Measurements from ENCODE around the gene PTPN1.
"Not testable (repeated sequence)": the region's sequence is repeated elsewhere in the genome, so short reads cannot be mapped to it uniquely, and the experiment has no call there.

PTPN1 gene

GRCh38 chr20:50620459-50620858, 110.3 kb downstream of the PTPN1 start:
- H3K9ac ChIP-seq (ENCODE audit: low read depth in 1 of 2, low read length in 2 of 2); H3K36me3 ChIP-seq (ENCODE audit: control insufficient read depth in 2 of 2, insufficient read depth in 2 of 2, low read length in 2 of 2); H3K27ac ChIP-seq (ENCODE audit: low read depth in 2 of 2, low read length in 2 of 2); H3K4me1 ChIP-seq (ENCODE audit: control insufficient read depth in 2 of 2, insufficient read depth in 2 of 2, low read length in 2 of 2); H3K4me3 ChIP-seq (ENCODE audit: low read length in 2 of 2); H3K27me3 ChIP-seq (ENCODE audit: control insufficient read depth in 2 of 2, insufficient read depth in 2 of 2, low read length in 2 of 2); H3K9me3 ChIP-seq (ENCODE audit: control insufficient read depth in 2 of 2, low read length in 2 of 2): not testable (repeated sequence)

GRCh38 chr20:50621068-50621665, 111.0 kb downstream of the PTPN1 start:
- Histone ChIP-seq H3K4me1 (ENCODE audit: control insufficient read depth in 2 of 2, insufficient read depth in 2 of 2, low read length in 2 of 2) (no peaks in the 10 kb centered on the region), H3K9ac (ENCODE audit: low read depth in 1 of 2, low read length in 2 of 2) (no peak overlapping the region), H3K36me3 (ENCODE audit: control insufficient read depth in 2 of 2, insufficient read depth in 2 of 2, low read length in 2 of 2) (no peaks in the 10 kb centered on the region), H3K27me3 (ENCODE audit: control insufficient read depth in 2 of 2, insufficient read depth in 2 of 2, low read length in 2 of 2) (no peaks in the 10 kb centered on the region), H3K9me3 (ENCODE audit: control insufficient read depth in 2 of 2, low read length in 2 of 2) (peaks cover 0 to 4% of the 10 kb centered on the region in 2 donors), H3K27ac (ENCODE audit: low read depth in 2 of 2, low read length in 2 of 2) (no peak overlapping the region), H3K4me3 (ENCODE audit: low read length in 2 of 2) (no peak overlapping the region)

GRCh38 chr20:50624351-50625016, 114.3 kb downstream of the PTPN1 start:
- Histone ChIP-seq H3K36me3 (ENCODE audit: control insufficient read depth in 2 of 2, insufficient read depth in 2 of 2, low read length in 2 of 2) (no peaks in the 10 kb centered on the region), H3K4me3 (ENCODE audit: low read length in 2 of 2) (no peak overlapping the region), H3K9me3 (ENCODE audit: control insufficient read depth in 2 of 2, low read length in 2 of 2) (peaks cover 0 to 4% of the 10 kb centered on the region in 2 donors), H3K4me1 (ENCODE audit: control insufficient read depth in 2 of 2, insufficient read depth in 2 of 2, low read length in 2 of 2) (no peaks in the 10 kb centered on the region), H3K27me3 (ENCODE audit: control insufficient read depth in 2 of 2, insufficient read depth in 2 of 2, low read length in 2 of 2) (no peaks in the 10 kb centered on the region), H3K9ac (ENCODE audit: low read depth in 1 of 2, low read length in 2 of 2) (no peak overlapping the region), H3K27ac (ENCODE audit: low read depth in 2 of 2, low read length in 2 of 2) (no peak overlapping the region)

GRCh38 chr20:50625986-50626677, 115.9 kb downstream of the PTPN1 start:
- Histone ChIP-seq H3K27ac (ENCODE audit: low read depth in 2 of 2, low read length in 2 of 2) (no peak overlapping the region), H3K36me3 (ENCODE audit: control insufficient read depth in 2 of 2, insufficient read depth in 2 of 2, low read length in 2 of 2) (no peaks in the 10 kb centered on the region), H3K4me3 (ENCODE audit: low read length in 2 of 2) (no peak overlapping the region), H3K27me3 (ENCODE audit: control insufficient read depth in 2 of 2, insufficient read depth in 2 of 2, low read length in 2 of 2) (no peaks in the 10 kb centered on the region), H3K4me1 (ENCODE audit: control insufficient read depth in 2 of 2, insufficient read depth in 2 of 2, low read length in 2 of 2) (no peaks in the 10 kb centered on the region), H3K9me3 (ENCODE audit: control insufficient read depth in 2 of 2, low read length in 2 of 2) (peaks cover 0 to 2% of the 10 kb centered on the region in 2 donors), H3K9ac (ENCODE audit: low read depth in 1 of 2, low read length in 2 of 2) (no peak overlapping the region)

GRCh38 chr20:50627747-50628146, 117.6 kb downstream of the PTPN1 start:
- Histone ChIP-seq H3K9ac (ENCODE audit: low read depth in 1 of 2, low read length in 2 of 2) (no peak overlapping the region), H3K36me3 (ENCODE audit: control insufficient read depth in 2 of 2, insufficient read depth in 2 of 2, low read length in 2 of 2) (no peaks in the 10 kb centered on the region), H3K4me3 (ENCODE audit: low read length in 2 of 2) (no peak overlapping the region), H3K4me1 (ENCODE audit: control insufficient read depth in 2 of 2, insufficient read depth in 2 of 2, low read length in 2 of 2) (no peaks in the 10 kb centered on the region), H3K9me3 (ENCODE audit: control insufficient read depth in 2 of 2, low read length in 2 of 2) (no peaks in the 10 kb centered on the region), H3K27ac (ENCODE audit: low read depth in 2 of 2, low read length in 2 of 2) (no peak overlapping the region), H3K27me3 (ENCODE audit: control insufficient read depth in 2 of 2, insufficient read depth in 2 of 2, low read length in 2 of 2) (no peaks in the 10 kb centered on the region)

- H3K9ac ChIP-seq (ENCODE audit: low read depth in 1 of 2, low read length in 2 of 2) = no peak overlapping the region
Observed at GRCh38 chr20:50628332-50628731, 118.1 kb downstream of the PTPN1 start.

GRCh38 chr20:50628853-50629669, 118.9 kb downstream of the PTPN1 start:
- no peak overlapping the region for H3K27ac ChIP-seq (ENCODE audit: low read depth in 2 of 2, low read length in 2 of 2)

More at GRCh38 chr20:50628332-50628731, 118.1 kb downstream of the PTPN1 start:
- no peak overlapping the region for H3K4me3 ChIP-seq (ENCODE audit: low read length in 2 of 2)
- no peaks in the 10 kb centered on the region for H3K36me3 ChIP-seq (ENCODE audit: control insufficient read depth in 2 of 2, insufficient read depth in 2 of 2, low read length in 2 of 2)
- H3K4me1 ChIP-seq (ENCODE audit: control insufficient read depth in 2 of 2, insufficient read depth in 2 of 2, low read length in 2 of 2) = no peaks in the 10 kb centered on the region
- H3K9me3 ChIP-seq (ENCODE audit: control insufficient read depth in 2 of 2, low read length in 2 of 2) = no peaks in the 10 kb centered on the region
- no peaks in the 10 kb centered on the region for H3K27me3 ChIP-seq (ENCODE audit: control insufficient read depth in 2 of 2, insufficient read depth in 2 of 2, low read length in 2 of 2)
- no peak overlapping the region for H3K27ac ChIP-seq (ENCODE audit: low read depth in 2 of 2, low read length in 2 of 2)

GRCh38 chr20:50629670-50630045, 119.5 kb downstream of the PTPN1 start:
- H3K9me3 ChIP-seq (ENCODE audit: control insufficient read depth in 2 of 2, low read length in 2 of 2) = no peaks in the 10 kb centered on the region
- H3K27ac ChIP-seq (ENCODE audit: low read depth in 2 of 2, low read length in 2 of 2) = no peak overlapping the region
- H3K9ac ChIP-seq (ENCODE audit: low read depth in 1 of 2, low read length in 2 of 2) = no peak overlapping the region

More at GRCh38 chr20:50628853-50629669, 118.9 kb downstream of the PTPN1 start:
- H3K4me3 ChIP-seq (ENCODE audit: low read length in 2 of 2) = no peak overlapping the region
- no peaks in the 10 kb centered on the region for H3K27me3 ChIP-seq (ENCODE audit: control insufficient read depth in 2 of 2, insufficient read depth in 2 of 2, low read length in 2 of 2)
- no peaks in the 10 kb centered on the region for H3K9me3 ChIP-seq (ENCODE audit: control insufficient read depth in 2 of 2, low read length in 2 of 2)
- H3K4me1 ChIP-seq (ENCODE audit: control insufficient read depth in 2 of 2, insufficient read depth in 2 of 2, low read length in 2 of 2) = no peaks in the 10 kb centered on the region
- H3K9ac ChIP-seq (ENCODE audit: low read depth in 1 of 2, low read length in 2 of 2) = no peak overlapping the region
- H3K36me3 ChIP-seq (ENCODE audit: control insufficient read depth in 2 of 2, insufficient read depth in 2 of 2, low read length in 2 of 2) = no peaks in the 10 kb centered on the region

GRCh38 chr20:50630578-50631263, 120.5 kb downstream of the PTPN1 start:
- Histone ChIP-seq H3K9ac (ENCODE audit: low read depth in 1 of 2, low read length in 2 of 2) (no peak overlapping the region), H3K27ac (ENCODE audit: low read depth in 2 of 2, low read length in 2 of 2) (no peak overlapping the region), H3K9me3 (ENCODE audit: control insufficient read depth in 2 of 2, low read length in 2 of 2) (no peaks in the 10 kb centered on the region), H3K36me3 (ENCODE audit: control insufficient read depth in 2 of 2, insufficient read depth in 2 of 2, low read length in 2 of 2) (no peaks in the 10 kb centered on the region), H3K4me1 (ENCODE audit: control insufficient read depth in 2 of 2, insufficient read depth in 2 of 2, low read length in 2 of 2) (peaks cover 0 to under 1% of the 10 kb centered on the region in 2 donors), H3K4me3 (ENCODE audit: low read length in 2 of 2) (no peak overlapping the region), H3K27me3 (ENCODE audit: control insufficient read depth in 2 of 2, insufficient read depth in 2 of 2, low read length in 2 of 2) (no peaks in the 10 kb centered on the region)

More at GRCh38 chr20:50629670-50630045, 119.5 kb downstream of the PTPN1 start:
- Histone ChIP-seq H3K36me3 (ENCODE audit: control insufficient read depth in 2 of 2, insufficient read depth in 2 of 2, low read length in 2 of 2) (no peaks in the 10 kb centered on the region), H3K4me3 (ENCODE audit: low read length in 2 of 2) (no peak overlapping the region), H3K27me3 (ENCODE audit: control insufficient read depth in 2 of 2, insufficient read depth in 2 of 2, low read length in 2 of 2) (no peaks in the 10 kb centered on the region), H3K4me1 (ENCODE audit: control insufficient read depth in 2 of 2, insufficient read depth in 2 of 2, low read length in 2 of 2) (no peaks in the 10 kb centered on the region)

All from mucosa of rectum (tissue), 2 donors.